Osteoblast (primary cell): ENCODE results near the gene STARD10. TPM values are rescaled to one million over a fixed set of nuclear protein-coding genes. Genes with fewer than 3 reads are reported as not detected.
A peak's percentile ranks its signal among the peaks of the same experiment; 100 is the strongest.

ENCODE experiments used
- DNase-seq: peaks from one replicate; pipeline ENCODE4 v3.0.0; 2011; ENCODE audit warnings: low spot score, mixed read lengths; ENCODE audit not compliant: insufficient read length; ENCODE audit errors: missing footprints
- H2AFZ ChIP-seq: 2 replicates; pipeline ENCODE4 v1.6.0; 2011; ENCODE audit warnings: mild to moderate bottlenecking, low read length
- H3K27ac ChIP-seq: 2 replicates; pipeline ENCODE4 v1.5.1; 2011; ENCODE audit warnings: mild to moderate bottlenecking, low read depth, low read length, moderate library complexity
- H3K27me3 ChIP-seq: 2 replicates; pipeline ENCODE4 v1.6.0; 2012; ENCODE audit warnings: mild to moderate bottlenecking, control low read depth, inconsistent platforms, low read length, moderate library complexity; ENCODE audit not compliant: insufficient read depth
- H3K36me3 ChIP-seq: 2 replicates; pipeline ENCODE4 v1.5.1; 2011; ENCODE audit warnings: mild to moderate bottlenecking, low read length, control low read depth, moderate library complexity; ENCODE audit not compliant: insufficient read depth
- H3K4me1 ChIP-seq: 2 replicates; pipeline ENCODE4 v1.5.1; 2011; ENCODE audit warnings: mild to moderate bottlenecking, low read length, control low read depth, moderate library complexity; ENCODE audit not compliant: insufficient read depth
- H3K4me2 ChIP-seq: 2 replicates; pipeline ENCODE4 v1.6.0; 2011; ENCODE audit warnings: mild to moderate bottlenecking, low read length; ENCODE audit not compliant: insufficient read depth
- H3K4me3 ChIP-seq: fragments of 200-600 bp; sonication (generic); 3 replicates; pipeline ENCODE4 v1.5.1; 2012; ENCODE audit warnings: mild to moderate bottlenecking, low read length, inconsistent platforms; ENCODE audit not compliant: insufficient read depth
- H3K79me2 ChIP-seq: 2 replicates; pipeline ENCODE4 v1.6.0; 2012; ENCODE audit warnings: mild to moderate bottlenecking, low read length, control low read depth, inconsistent platforms; ENCODE audit not compliant: insufficient read depth
- H3K9me3 ChIP-seq: 2 replicates; pipeline ENCODE4 v1.5.1; 2011; ENCODE audit warnings: low read depth, low read length, control low read depth
- H4K20me1 ChIP-seq: 2 replicates; pipeline ENCODE4 v1.6.0; 2012; ENCODE audit warnings: mild to moderate bottlenecking, low read length, control low read depth; ENCODE audit not compliant: insufficient read depth
- total RNA-seq: library from RNA; depleted of rRNA; stranded (reverse); fragments of >200 nt; gene quantifications from 2 replicates; pipeline ENCODE4 v1.2.3, GENCODE V29; 2012
- TF ChIP-seq, protein P1 (sequence below): IDR thresholded peaks from 2 replicates; pipeline ENCODE4 v1.5.1; 2011; ENCODE audit warnings: mild to moderate bottlenecking, low read depth, low read length, moderate library complexity; ENCODE audit errors: extremely low read depth

Gene STARD10
- total RNA-seq, 1 donor = 25.7 TPM

DNA sequence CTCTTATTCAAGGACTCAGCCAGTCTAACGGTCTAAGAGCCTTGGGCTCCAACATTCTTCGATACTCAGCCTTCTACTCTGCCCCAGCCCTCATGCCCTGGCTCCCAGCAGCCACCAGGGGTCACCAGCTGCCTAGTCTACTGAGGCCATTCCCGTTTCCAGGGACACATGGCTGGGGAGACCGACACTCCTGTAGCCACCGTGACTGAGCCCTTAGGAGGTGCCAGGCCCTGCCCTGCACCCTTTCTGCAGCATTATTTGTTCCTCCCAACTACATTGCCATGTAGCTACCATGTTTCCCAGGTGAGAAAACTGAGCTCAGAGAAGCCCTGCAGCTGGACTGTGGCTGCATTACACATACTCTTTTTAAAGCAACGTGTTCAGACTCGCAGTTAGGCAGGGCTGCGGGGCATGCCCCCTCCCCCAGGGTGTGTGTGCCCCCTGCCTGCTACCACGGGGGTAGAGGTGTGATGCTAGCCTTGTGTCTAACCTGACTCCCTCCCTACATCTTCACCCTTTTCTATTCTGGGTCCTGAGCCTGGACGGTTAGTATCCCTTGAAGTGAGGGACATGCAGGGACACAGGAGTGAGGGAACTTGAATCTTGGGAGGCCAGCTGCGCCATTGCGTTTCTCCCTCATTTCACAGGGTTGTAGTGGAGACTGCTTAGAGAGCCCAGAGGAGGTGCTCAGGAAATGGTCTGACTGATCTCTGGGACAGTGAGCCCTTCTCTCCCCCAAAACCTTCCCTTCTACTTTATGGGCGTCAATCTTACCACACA is 37.9 kb upstream of the STARD10 start:
- Histone ChIP-seq H3K4me2 (no peak overlapping the region), H2AFZ (no peak overlapping the region), H3K27me3 (no peaks in the 10 kb centered on the region), H3K9me3 (no peaks in the 10 kb centered on the region), H3K4me1 (peaks cover 35% of the 10 kb centered on the region), H3K36me3 (peaks cover 10% of the 10 kb centered on the region), H4K20me1 (no peaks in the 10 kb centered on the region), H3K27ac (no peak overlapping the region), H3K79me2 (no peaks in the 10 kb centered on the region), H3K4me3 (no peak overlapping the region)
- peak; percentile 92 for DNase-seq
- TF ChIP-seq, protein P1, sequence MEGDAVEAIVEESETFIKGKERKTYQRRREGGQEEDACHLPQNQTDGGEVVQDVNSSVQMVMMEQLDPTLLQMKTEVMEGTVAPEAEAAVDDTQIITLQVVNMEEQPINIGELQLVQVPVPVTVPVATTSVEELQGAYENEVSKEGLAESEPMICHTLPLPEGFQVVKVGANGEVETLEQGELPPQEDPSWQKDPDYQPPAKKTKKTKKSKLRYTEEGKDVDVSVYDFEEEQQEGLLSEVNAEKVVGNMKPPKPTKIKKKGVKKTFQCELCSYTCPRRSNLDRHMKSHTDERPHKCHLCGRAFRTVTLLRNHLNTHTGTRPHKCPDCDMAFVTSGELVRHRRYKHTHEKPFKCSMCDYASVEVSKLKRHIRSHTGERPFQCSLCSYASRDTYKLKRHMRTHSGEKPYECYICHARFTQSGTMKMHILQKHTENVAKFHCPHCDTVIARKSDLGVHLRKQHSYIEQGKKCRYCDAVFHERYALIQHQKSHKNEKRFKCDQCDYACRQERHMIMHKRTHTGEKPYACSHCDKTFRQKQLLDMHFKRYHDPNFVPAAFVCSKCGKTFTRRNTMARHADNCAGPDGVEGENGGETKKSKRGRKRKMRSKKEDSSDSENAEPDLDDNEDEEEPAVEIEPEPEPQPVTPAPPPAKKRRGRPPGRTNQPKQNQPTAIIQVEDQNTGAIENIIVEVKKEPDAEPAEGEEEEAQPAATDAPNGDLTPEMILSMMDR = peak; percentile 95

- DNase-seq = peak; percentile 10
- no peak overlapping the region for H3K4me2 ChIP-seq
- H3K27ac ChIP-seq = no peak overlapping the region
- H3K36me3 ChIP-seq = peaks cover 13% of the 10 kb centered on the region
- no peaks in the 10 kb centered on the region for H3K9me3 ChIP-seq
- H2AFZ ChIP-seq = no peak overlapping the region
- TF ChIP-seq, protein P1 = no peak
- no peaks in the 10 kb centered on the region for H3K27me3 ChIP-seq
- peaks cover 18% of the 10 kb centered on the region for H3K4me1 ChIP-seq
- H4K20me1 ChIP-seq = no peaks in the 10 kb centered on the region
- H3K79me2 ChIP-seq = no peaks in the 10 kb centered on the region
- H3K4me3 ChIP-seq = no peak overlapping the region
Observed at GRCh38 chr11:72829884-72830533, 36.2 kb upstream of the STARD10 start.

DNA sequence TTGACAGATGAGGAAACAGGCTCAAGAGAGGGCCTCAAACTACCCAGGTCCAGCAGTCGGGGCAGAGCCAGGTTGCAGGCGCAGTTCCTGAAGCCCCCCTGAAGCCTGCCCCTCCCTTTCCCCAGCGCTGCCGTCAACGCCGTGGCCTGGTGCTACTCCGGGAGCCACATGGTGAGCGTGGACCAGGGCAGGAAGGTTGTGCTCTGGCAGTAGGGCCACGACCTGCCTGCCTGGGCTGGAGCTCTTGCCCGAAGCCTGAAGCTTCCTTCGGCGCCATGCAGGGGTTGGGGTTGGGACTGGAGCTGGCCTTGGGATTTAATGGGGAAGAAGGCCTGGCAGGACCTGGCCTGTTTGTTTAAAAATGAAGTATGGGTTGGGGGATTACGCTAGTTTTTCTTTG is 35.3 kb upstream of the STARD10 start:
- Histone ChIP-seq H3K27ac (no peak overlapping the region), H3K36me3 (peaks cover 13% of the 10 kb centered on the region), H3K79me2 (no peaks in the 10 kb centered on the region), H3K27me3 (no peaks in the 10 kb centered on the region), H3K4me3 (no peak overlapping the region), H3K9me3 (no peaks in the 10 kb centered on the region), H3K4me2 (no peak overlapping the region), H2AFZ (no peak overlapping the region), H4K20me1 (no peaks in the 10 kb centered on the region), H3K4me1 (peaks cover 15% of the 10 kb centered on the region)
- TF ChIP-seq, protein P1 = no peak
- peak; percentile 18 for DNase-seq

DNA sequence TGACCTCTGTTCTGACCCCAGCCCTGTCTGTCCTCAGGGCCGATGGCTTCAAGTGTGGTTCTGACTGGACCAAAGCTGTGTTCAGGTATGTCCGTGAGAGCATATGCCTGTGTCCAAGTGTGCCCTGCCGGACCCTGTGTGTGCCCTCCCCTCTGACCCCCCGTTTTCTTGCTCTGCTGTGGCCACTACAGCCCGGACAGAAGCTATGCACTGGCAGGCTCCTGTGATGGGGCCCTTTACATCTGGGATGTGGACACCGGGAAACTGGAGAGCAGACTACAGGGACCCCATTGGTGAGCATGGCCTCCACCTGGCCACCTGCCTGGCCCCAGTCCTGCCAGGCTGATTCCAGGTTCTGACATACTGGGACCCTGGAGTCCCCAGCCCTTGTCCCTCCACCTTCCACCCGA is 34.9 kb upstream of the STARD10 start:
- Histone ChIP-seq H2AFZ (no peak overlapping the region), H3K4me3 (no peak overlapping the region), H3K9me3 (no peaks in the 10 kb centered on the region), H3K27me3 (no peaks in the 10 kb centered on the region), H3K79me2 (no peaks in the 10 kb centered on the region), H3K27ac (peak overlapping the region; percentile 45), H3K4me2 (no peak overlapping the region), H4K20me1 (peaks cover 3% of the 10 kb centered on the region), H3K4me1 (peaks cover 15% of the 10 kb centered on the region), H3K36me3 (peaks cover 13% of the 10 kb centered on the region)
- peak; percentile 71 for DNase-seq
- TF ChIP-seq, protein P1 = no peak
